Measurements from ENCODE around the gene DLK1. TPM values are rescaled to one million over a fixed set of nuclear protein-coding genes. Genes with fewer than 3 reads are reported as not detected.

DLK1 gene
- polyA plus RNA-seq, 2 of the 4 experiments (the other 2 are of a cell fraction), result 0.06 TPM; not detected in 1

DNA sequence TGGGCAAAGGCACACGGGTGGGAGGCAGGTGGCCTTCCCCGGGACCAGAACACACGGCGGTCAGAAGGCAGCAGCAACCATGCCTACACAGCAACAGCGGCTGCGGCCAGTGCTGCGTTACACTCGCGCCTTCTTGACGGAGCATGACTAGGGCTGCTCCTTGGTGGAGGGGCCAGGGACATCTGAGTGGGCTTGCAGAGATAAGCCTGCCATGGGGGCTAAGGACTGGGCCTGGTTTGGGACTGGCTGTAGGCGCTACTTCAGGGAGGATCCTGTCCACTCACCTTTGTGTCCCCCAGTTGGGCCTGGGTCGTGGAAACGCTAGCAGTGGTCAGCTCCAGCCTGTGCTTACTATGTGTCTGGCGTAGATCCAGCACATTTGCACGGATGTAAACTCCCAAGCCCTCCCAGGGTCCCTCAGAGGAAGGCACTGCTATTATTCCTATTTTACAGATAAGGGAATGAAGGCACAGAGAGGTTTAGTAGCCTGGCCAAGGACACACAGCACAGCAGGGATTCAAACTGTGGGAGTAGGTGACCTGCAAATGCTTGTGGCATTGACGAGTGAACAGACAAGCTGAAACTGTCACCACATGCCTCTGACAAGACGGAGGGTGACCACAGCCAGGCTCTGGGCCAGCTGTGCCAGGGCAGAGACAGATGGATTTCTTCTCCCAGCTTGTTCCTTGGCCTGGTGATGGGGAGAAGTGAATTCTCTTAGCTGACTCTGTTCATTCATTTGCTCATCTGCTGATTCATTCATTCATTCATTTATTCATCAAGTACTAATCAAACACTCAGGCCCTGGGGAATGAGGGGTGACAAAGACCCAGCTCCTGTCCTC lies 31.9 kb upstream of the DLK1 start:
- no peak for DNase-seq (ENCODE audit: low read depth in 1 of 2, low spot score in 1 of 2)
- TF ChIP-seq, protein P1, sequence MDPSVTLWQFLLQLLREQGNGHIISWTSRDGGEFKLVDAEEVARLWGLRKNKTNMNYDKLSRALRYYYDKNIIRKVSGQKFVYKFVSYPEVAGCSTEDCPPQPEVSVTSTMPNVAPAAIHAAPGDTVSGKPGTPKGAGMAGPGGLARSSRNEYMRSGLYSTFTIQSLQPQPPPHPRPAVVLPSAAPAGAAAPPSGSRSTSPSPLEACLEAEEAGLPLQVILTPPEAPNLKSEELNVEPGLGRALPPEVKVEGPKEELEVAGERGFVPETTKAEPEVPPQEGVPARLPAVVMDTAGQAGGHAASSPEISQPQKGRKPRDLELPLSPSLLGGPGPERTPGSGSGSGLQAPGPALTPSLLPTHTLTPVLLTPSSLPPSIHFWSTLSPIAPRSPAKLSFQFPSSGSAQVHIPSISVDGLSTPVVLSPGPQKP (IDR thresholded peaks at IDR 0.05; ENCODE audit: low read depth, low read length), result no peak
- TF ChIP-seq RCOR1 (IDR thresholded peaks at IDR 0.05; ENCODE audit: low read depth, low read length), result no peak
- TF ChIP-seq KDM1A (IDR thresholded peaks at IDR 0.05; ENCODE audit: low read depth), result no peak
- TF ChIP-seq ZFP36 (IDR thresholded peaks at IDR 0.05; ENCODE audit: borderline replicate concordance, partially characterized antibody), result peak; percentile 84
- no peak for TF ChIP-seq FOSB (CRISPR knock-in tag; IDR thresholded peaks at IDR 0.05)
- TF ChIP-seq HDAC2 (IDR thresholded peaks at IDR 0.05), result no peak
- ChIA-PET POLR2A (no interaction called here), CTCF (interaction anchor here (0.7 to 3.0 kb wide), 3 partner anchors 31 to 37 kb away, joined by 3 to 11 read pairs (median 4); no protein-coding TSS in a partner anchor)
- H3K4me3 ChIP-seq, result no peak overlapping the region
- FAIRE-seq, result no peak
- H3K4me2 ChIP-seq, result no peak overlapping the region
- peaks cover 22% of the 10 kb centered on the region for H3K4me1 ChIP-seq
- ATAC-seq, result no peak
- WGBS (ENCODE audit: missing lambda C conversion rate), result 88% methylated on average over 16 of the region's 17 CpGs
- H3K27ac ChIP-seq, result peak overlapping the region; percentile 86 to 96; a peak in 4 of 6 replicates
- H3K9me3 ChIP-seq, result no peaks in the 10 kb centered on the region

DNA sequence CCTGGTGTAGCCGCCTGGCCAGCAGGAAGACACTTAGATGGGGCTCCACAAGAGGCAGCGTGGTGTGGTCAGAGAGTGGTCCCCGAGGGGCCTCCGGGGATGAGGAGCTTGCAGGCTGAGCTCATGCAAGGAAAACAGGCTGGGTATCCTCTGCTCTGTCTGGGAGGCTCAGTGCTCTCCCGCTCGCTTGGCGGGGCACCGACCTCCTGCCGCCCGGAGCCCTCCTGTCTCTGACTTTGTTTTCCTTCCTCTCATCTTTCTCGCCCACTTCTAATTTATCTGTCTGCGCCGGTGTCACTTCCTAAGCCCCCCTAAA lies 31.3 kb upstream of the DLK1 start:
- no peak for FAIRE-seq
- CTCF ChIA-PET, result interaction anchor here (1.1 kb wide), 1 partner anchor 33 kb away, joined by 4 read pairs; no protein-coding TSS in a partner anchor
- ATAC-seq, result no peak
- Histone ChIP-seq H3K4me3 (no peak overlapping the region), H3K4me2 (no peak overlapping the region), H3K9me3 (no peaks in the 10 kb centered on the region), H3K27ac (peak overlapping the region in 1 of 2 experiments; percentile 96; a peak in 4 of 6 replicates), H3K4me1 (peaks cover 22% of the 10 kb centered on the region)
- WGBS (ENCODE audit: missing lambda C conversion rate), result 87% methylated on average over 13 of the region's 13 CpGs
- POLR2A ChIA-PET, result no interaction called here
- TF ChIP-seq CBX2 (IDR thresholded peaks at IDR 0.05; ENCODE audit: borderline replicate concordance, low read depth) (no peak), RCOR1 (IDR thresholded peaks at IDR 0.05; ENCODE audit: low read depth, low read length) (no peak), RAD21 (conservative IDR thresholded peaks at IDR 0.05 in 1 of 2, IDR thresholded peaks at IDR 0.05 in 1 of 2) (no peak), POLR2AphosphoS2 (conservative IDR thresholded peaks at IDR 0.05; ENCODE audit: low read length) (no peak), TP53 (CRISPR knock-in tag; IDR thresholded peaks at IDR 0.05) (no peak), SMC3 (IDR thresholded peaks at IDR 0.05) (no peak), HOXA7 (CRISPR knock-in tag; IDR thresholded peaks at IDR 0.05) (no peak), GATA3 (IDR thresholded peaks at IDR 0.05; ENCODE audit: borderline replicate concordance) (no peak), MAZ (IDR thresholded peaks at IDR 0.05; ENCODE audit: borderline replicate concordance, low read depth, low read length) (no peak)
- TF ChIP-seq, protein P2, sequence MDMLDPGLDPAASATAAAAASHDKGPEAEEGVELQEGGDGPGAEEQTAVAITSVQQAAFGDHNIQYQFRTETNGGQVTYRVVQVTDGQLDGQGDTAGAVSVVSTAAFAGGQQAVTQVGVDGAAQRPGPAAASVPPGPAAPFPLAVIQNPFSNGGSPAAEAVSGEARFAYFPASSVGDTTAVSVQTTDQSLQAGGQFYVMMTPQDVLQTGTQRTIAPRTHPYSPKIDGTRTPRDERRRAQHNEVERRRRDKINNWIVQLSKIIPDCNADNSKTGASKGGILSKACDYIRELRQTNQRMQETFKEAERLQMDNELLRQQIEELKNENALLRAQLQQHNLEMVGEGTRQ (IDR thresholded peaks at IDR 0.05), result no peak
- no peak for DNase-seq (ENCODE audit: low read depth in 1 of 2, low spot score in 1 of 2)

DNA sequence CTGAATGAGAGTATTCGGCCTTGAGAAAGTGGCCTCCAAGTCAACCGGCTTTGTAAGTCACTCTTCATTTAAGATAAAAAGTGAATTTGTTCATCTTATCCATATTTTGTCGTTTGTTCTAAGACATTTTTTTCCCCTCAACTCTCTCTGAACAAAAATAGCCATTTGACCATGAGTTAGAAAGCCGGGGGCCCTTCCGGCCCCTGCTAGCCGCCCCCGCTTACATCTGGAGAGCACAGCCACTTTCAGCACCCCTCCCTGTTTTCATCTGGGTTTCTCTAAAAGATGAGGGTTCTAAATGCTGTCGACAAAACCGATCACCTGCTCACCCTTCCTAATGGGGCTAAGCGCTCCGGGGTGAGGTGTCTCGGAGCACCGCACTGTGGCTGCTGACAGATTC lies 30.7 kb upstream of the DLK1 start:
- peak overlapping the region in 1 of 2 experiments; percentile 96; a peak in 1 of 6 replicates for H3K27ac ChIP-seq
- ATAC-seq (no peak), DNase-seq (ENCODE audit: low read depth in 1 of 2, low spot score in 1 of 2) (no peak), FAIRE-seq (no peak)
- CTCF ChIA-PET, result no interaction called here
- no peak overlapping the region for H3K4me2 ChIP-seq
- WGBS (ENCODE audit: missing lambda C conversion rate), result 93% methylated on average over 13 of the region's 13 CpGs
- TF ChIP-seq HEYL (CRISPR knock-in tag; IDR thresholded peaks at IDR 0.05), result no peak
- TF ChIP-seq RAD21 (conservative IDR thresholded peaks at IDR 0.05 in 1 of 2, IDR thresholded peaks at IDR 0.05 in 1 of 2), result no peak
- no peak for TF ChIP-seq NFE2L2 (conservative IDR thresholded peaks at IDR 0.05; ENCODE audit: low read length)
- TF ChIP-seq ESRRA (IDR thresholded peaks at IDR 0.05; ENCODE audit: borderline replicate concordance, low read length), result no peak
- TF ChIP-seq MAZ (IDR thresholded peaks at IDR 0.05; ENCODE audit: borderline replicate concordance, low read depth, low read length), result no peak
- TF ChIP-seq HOXB5 (CRISPR knock-in tag; IDR thresholded peaks at IDR 0.05), result no peak
- TF ChIP-seq ZNF302 (CRISPR knock-in tag; IDR thresholded peaks at IDR 0.05), result no peak
- TF ChIP-seq PHF8 (IDR thresholded peaks at IDR 0.05; ENCODE audit: borderline replicate concordance, low read depth), result no peak
- TF ChIP-seq ZFP36 (IDR thresholded peaks at IDR 0.05; ENCODE audit: borderline replicate concordance, partially characterized antibody), result no peak
- TF ChIP-seq, protein P3, sequence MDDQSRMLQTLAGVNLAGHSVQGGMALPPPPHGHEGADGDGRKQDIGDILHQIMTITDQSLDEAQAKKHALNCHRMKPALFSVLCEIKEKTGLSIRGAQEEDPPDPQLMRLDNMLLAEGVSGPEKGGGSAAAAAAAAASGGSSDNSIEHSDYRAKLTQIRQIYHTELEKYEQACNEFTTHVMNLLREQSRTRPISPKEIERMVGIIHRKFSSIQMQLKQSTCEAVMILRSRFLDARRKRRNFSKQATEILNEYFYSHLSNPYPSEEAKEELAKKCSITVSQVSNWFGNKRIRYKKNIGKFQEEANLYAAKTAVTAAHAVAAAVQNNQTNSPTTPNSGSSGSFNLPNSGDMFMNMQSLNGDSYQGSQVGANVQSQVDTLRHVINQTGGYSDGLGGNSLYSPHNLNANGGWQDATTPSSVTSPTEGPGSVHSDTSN (IDR thresholded peaks at IDR 0.05), result no peak
- TF ChIP-seq, protein P4, sequence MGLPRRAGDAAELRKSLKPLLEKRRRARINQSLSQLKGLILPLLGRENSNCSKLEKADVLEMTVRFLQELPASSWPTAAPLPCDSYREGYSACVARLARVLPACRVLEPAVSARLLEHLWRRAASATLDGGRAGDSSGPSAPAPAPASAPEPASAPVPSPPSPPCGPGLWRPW (IDR thresholded peaks at IDR 0.05), result no peak
- TF ChIP-seq CBX2 (IDR thresholded peaks at IDR 0.05; ENCODE audit: borderline replicate concordance, low read depth), result no peak
- TF ChIP-seq, protein P5, sequence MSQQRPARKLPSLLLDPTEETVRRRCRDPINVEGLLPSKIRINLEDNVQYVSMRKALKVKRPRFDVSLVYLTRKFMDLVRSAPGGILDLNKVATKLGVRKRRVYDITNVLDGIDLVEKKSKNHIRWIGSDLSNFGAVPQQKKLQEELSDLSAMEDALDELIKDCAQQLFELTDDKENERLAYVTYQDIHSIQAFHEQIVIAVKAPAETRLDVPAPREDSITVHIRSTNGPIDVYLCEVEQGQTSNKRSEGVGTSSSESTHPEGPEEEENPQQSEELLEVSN (IDR thresholded peaks at IDR 0.05; ENCODE audit: borderline replicate concordance, low read depth), result no peak
- TF ChIP-seq NPAS2 (CRISPR knock-in tag; IDR thresholded peaks at IDR 0.05; ENCODE audit: borderline replicate concordance), result no peak
- no peak for TF ChIP-seq HOXA7 (CRISPR knock-in tag; IDR thresholded peaks at IDR 0.05)
- no peak for TF ChIP-seq POLR2AphosphoS2 (conservative IDR thresholded peaks at IDR 0.05; ENCODE audit: low read length)
- TF ChIP-seq TP53 (CRISPR knock-in tag; IDR thresholded peaks at IDR 0.05), result no peak
- no peaks in the 10 kb centered on the region for H3K9me3 ChIP-seq
- H3K4me3 ChIP-seq, result no peak overlapping the region
- POLR2A ChIA-PET, result no interaction called here
- H3K4me1 ChIP-seq, result peaks cover 22% of the 10 kb centered on the region

Data from A549 (cell line).